HG03457 (cell line): ENCODE data around the gene NCAN.

Source experiments
- ATAC-seq: cut with Tn5 transposase; IDR thresholded peaks from one replicate; pipeline ENCODE4 v1.9.1; 2021; ENCODE audit warnings: moderate number of reproducible peaks; ENCODE audit not compliant: unreplicated experiment

Gene NCAN

GRCh38 chr19:19258589-19259338, 47.0 kb downstream of the NCAN start:
- no peak for ATAC-seq

GRCh38 chr19:19259741-19260140, 48.0 kb downstream of the NCAN start:
- ATAC-seq = no peak

- ATAC-seq = no peak
Observed at GRCh38 chr19:19260417-19261214, 48.9 kb downstream of the NCAN start.

- ATAC-seq = no peak
Observed at GRCh38 chr19:19261350-19262189, 49.8 kb downstream of the NCAN start.

GRCh38 chr19:19262190-19263057, 50.7 kb downstream of the NCAN start:
- ATAC-seq = no peak

GRCh38 chr19:19263886-19264487, 52.2 kb downstream of the NCAN start:
- no peak for ATAC-seq

GRCh38 chr19:19267305-19267704, 55.5 kb downstream of the NCAN start:
- ATAC-seq = no peak

- no peak for ATAC-seq
Observed at GRCh38 chr19:19268453-19269385, 57.0 kb downstream of the NCAN start.

GRCh38 chr19:19269952-19270694, 58.4 kb downstream of the NCAN start:
- no peak for ATAC-seq

- ATAC-seq = no peak
Observed at GRCh38 chr19:19270749-19271571, 59.2 kb downstream of the NCAN start.

GRCh38 chr19:19271828-19272599, 60.3 kb downstream of the NCAN start:
- ATAC-seq = no peak

GRCh38 chr19:19274146-19274545, 62.4 kb downstream of the NCAN start:
- ATAC-seq = no peak

GRCh38 chr19:19274716-19275565, 63.2 kb downstream of the NCAN start:
- no peak for ATAC-seq

- no peak for ATAC-seq
Observed at GRCh38 chr19:19276386-19276785, 64.6 kb downstream of the NCAN start.

- ATAC-seq = no peak
Observed at GRCh38 chr19:19276851-19277250, 65.1 kb downstream of the NCAN start.

- ATAC-seq = no peak
Observed at GRCh38 chr19:19278315-19278714, 66.6 kb downstream of the NCAN start.
